ENCODE data around the gene KCNK1. TPM values are rescaled to one million over a fixed set of nuclear protein-coding genes. Genes with fewer than 3 reads are reported as not detected.

Gene KCNK1
- total RNA-seq, 2 experiments from 2014 or later: 0.21 to 0.44 TPM

- peaks cover 6% of the 10 kb centered on the region for H3K27me3 Mint-ChIP-seq (ENCODE audit: low read depth)
- H3K9me3 Mint-ChIP-seq: no peaks in the 10 kb centered on the region
- H3K27ac Mint-ChIP-seq: no peak overlapping the region
- H3K4me3 Mint-ChIP-seq: no peak overlapping the region
- no peaks in the 10 kb centered on the region for H3K36me3 Mint-ChIP-seq (ENCODE audit: low read depth)
- no peak for DNase-seq
- intact Hi-C loops (cut with micrococcal nuclease): no loop called here
- H3K4me1 Mint-ChIP-seq (ENCODE audit: low read depth): peaks cover 3% of the 10 kb centered on the region
- CTCF ChIA-PET: no interaction called here
Observed at GRCh38 chr1:233587958-233588799, 25.7 kb upstream of the KCNK1 start.

- no peaks in the 10 kb centered on the region for H3K36me3 Mint-ChIP-seq (ENCODE audit: low read depth)
- H3K27me3 Mint-ChIP-seq (ENCODE audit: low read depth): peaks cover 18% of the 10 kb centered on the region
- intact Hi-C loops (cut with micrococcal nuclease): no loop called here
- no peak overlapping the region for H3K27ac Mint-ChIP-seq
- CTCF ChIA-PET: no interaction called here
- DNase-seq: no peak
- no peaks in the 10 kb centered on the region for H3K9me3 Mint-ChIP-seq
- no peak overlapping the region for H3K4me3 Mint-ChIP-seq
- H3K4me1 Mint-ChIP-seq (ENCODE audit: low read depth): peaks cover 24% of the 10 kb centered on the region
Observed at GRCh38 chr1:233597489-233597901, 16.4 kb upstream of the KCNK1 start.

GRCh38 chr1:233598891-233599541 lies 14.9 kb upstream of the KCNK1 start:
- CTCF ChIA-PET: no interaction called here
- intact Hi-C loops (cut with micrococcal nuclease): no loop called here
- no peaks in the 10 kb centered on the region for H3K9me3 Mint-ChIP-seq
- H3K4me3 Mint-ChIP-seq: no peak overlapping the region
- peak; percentile 47 for DNase-seq
- peaks cover 24% of the 10 kb centered on the region for H3K4me1 Mint-ChIP-seq (ENCODE audit: low read depth)
- peak overlapping the region; percentile 23 for H3K27ac Mint-ChIP-seq
- H3K36me3 Mint-ChIP-seq (ENCODE audit: low read depth): no peaks in the 10 kb centered on the region
- peaks cover 18% of the 10 kb centered on the region for H3K27me3 Mint-ChIP-seq (ENCODE audit: low read depth)

- H3K4me1 Mint-ChIP-seq (ENCODE audit: low read depth): peaks cover 24% of the 10 kb centered on the region
- H3K27ac Mint-ChIP-seq: no peak overlapping the region
- CTCF ChIA-PET: no interaction called here
- peaks cover under 1% of the 10 kb centered on the region for H3K9me3 Mint-ChIP-seq
- H3K27me3 Mint-ChIP-seq (ENCODE audit: low read depth): peaks cover 19% of the 10 kb centered on the region
- no peak overlapping the region for H3K4me3 Mint-ChIP-seq
- no peak for DNase-seq
- intact Hi-C loops (cut with micrococcal nuclease): no loop called here
- H3K36me3 Mint-ChIP-seq (ENCODE audit: low read depth): no peaks in the 10 kb centered on the region
Observed at GRCh38 chr1:233599542-233600073, 14.3 kb upstream of the KCNK1 start.

- Mint-ChIP-seq H3K27me3 (ENCODE audit: low read depth) (peaks cover 17% of the 10 kb centered on the region), H3K27ac (no peak overlapping the region), H3K4me3 (no peak overlapping the region), H3K36me3 (ENCODE audit: low read depth) (no peaks in the 10 kb centered on the region), H3K9me3 (peaks cover 1% of the 10 kb centered on the region), H3K4me1 (ENCODE audit: low read depth) (peaks cover 24% of the 10 kb centered on the region)
- CTCF ChIA-PET: no interaction called here
- intact Hi-C loops (cut with micrococcal nuclease): no loop called here
- no peak for DNase-seq
Observed at GRCh38 chr1:233600488-233600887, 13.4 kb upstream of the KCNK1 start.

- intact Hi-C loops (cut with micrococcal nuclease): no loop called here
- Mint-ChIP-seq H3K4me3 (no peak overlapping the region), H3K9me3 (peaks cover 1% of the 10 kb centered on the region), H3K4me1 (ENCODE audit: low read depth) (peaks cover 19% of the 10 kb centered on the region), H3K36me3 (ENCODE audit: low read depth) (no peaks in the 10 kb centered on the region), H3K27me3 (ENCODE audit: low read depth) (peaks cover 18% of the 10 kb centered on the region), H3K27ac (no peak overlapping the region)
- CTCF ChIA-PET: no interaction called here
- no peak for DNase-seq
Observed at GRCh38 chr1:233603478-233603877, 10.4 kb upstream of the KCNK1 start.

GRCh38 chr1:233605205-233605604 lies 8.7 kb upstream of the KCNK1 start:
- CTCF ChIA-PET: no interaction called here
- H3K27ac Mint-ChIP-seq: no peak overlapping the region

GRCh38 chr1:233606813-233607212 lies 7.1 kb upstream of the KCNK1 start:
- no peak for DNase-seq
- H3K36me3 Mint-ChIP-seq (ENCODE audit: low read depth): no peaks in the 10 kb centered on the region
- peaks cover 1% of the 10 kb centered on the region for H3K9me3 Mint-ChIP-seq
- H3K27ac Mint-ChIP-seq: no peak overlapping the region
- CTCF ChIA-PET: no interaction called here
- H3K27me3 Mint-ChIP-seq (ENCODE audit: low read depth): peaks cover 22% of the 10 kb centered on the region
- intact Hi-C loops (cut with micrococcal nuclease): no loop called here
- H3K4me1 Mint-ChIP-seq (ENCODE audit: low read depth): no peaks in the 10 kb centered on the region
- no peak overlapping the region for H3K4me3 Mint-ChIP-seq

More at GRCh38 chr1:233605205-233605604, 8.7 kb upstream of the KCNK1 start:
- intact Hi-C loops (cut with micrococcal nuclease): no loop called here
- no peak for DNase-seq
- H3K4me1 Mint-ChIP-seq (ENCODE audit: low read depth): peaks cover 6% of the 10 kb centered on the region
- peaks cover 21% of the 10 kb centered on the region for H3K27me3 Mint-ChIP-seq (ENCODE audit: low read depth)
- H3K4me3 Mint-ChIP-seq: no peak overlapping the region
- peaks cover 1% of the 10 kb centered on the region for H3K9me3 Mint-ChIP-seq
- H3K36me3 Mint-ChIP-seq (ENCODE audit: low read depth): no peaks in the 10 kb centered on the region

GRCh38 chr1:233607252-233608119 lies 6.4 kb upstream of the KCNK1 start:
- no peak overlapping the region for H3K4me3 Mint-ChIP-seq
- H3K9me3 Mint-ChIP-seq: peaks cover 1% of the 10 kb centered on the region
- no peaks in the 10 kb centered on the region for H3K4me1 Mint-ChIP-seq (ENCODE audit: low read depth)
- H3K36me3 Mint-ChIP-seq (ENCODE audit: low read depth): no peaks in the 10 kb centered on the region
- intact Hi-C loops (cut with micrococcal nuclease): no loop called here
- H3K27me3 Mint-ChIP-seq (ENCODE audit: low read depth): peaks cover 26% of the 10 kb centered on the region
- no peak for DNase-seq
- H3K27ac Mint-ChIP-seq: no peak overlapping the region
- CTCF ChIA-PET: no interaction called here

GRCh38 chr1:233608988-233609387 lies 4.9 kb upstream of the KCNK1 start:
- Mint-ChIP-seq H3K4me1 (ENCODE audit: low read depth) (peaks cover 2% of the 10 kb centered on the region), H3K36me3 (ENCODE audit: low read depth) (no peaks in the 10 kb centered on the region), H3K27ac (no peak overlapping the region), H3K4me3 (no peak overlapping the region), H3K27me3 (ENCODE audit: low read depth) (peaks cover 36% of the 10 kb centered on the region), H3K9me3 (peaks cover 1% of the 10 kb centered on the region)
- DNase-seq: no peak
- intact Hi-C loops (cut with micrococcal nuclease): no loop called here
- CTCF ChIA-PET: no interaction called here

GRCh38 chr1:233609926-233610325 lies 4.0 kb upstream of the KCNK1 start:
- Mint-ChIP-seq H3K36me3 (ENCODE audit: low read depth) (no peaks in the 10 kb centered on the region), H3K27ac (no peak overlapping the region), H3K4me1 (ENCODE audit: low read depth) (peaks cover 5% of the 10 kb centered on the region), H3K4me3 (no peak overlapping the region), H3K9me3 (no peaks in the 10 kb centered on the region), H3K27me3 (ENCODE audit: low read depth) (peaks cover 38% of the 10 kb centered on the region)
- intact Hi-C loops (cut with micrococcal nuclease): no loop called here
- DNase-seq: no peak
- CTCF ChIA-PET: no interaction called here

GRCh38 chr1:233610628-233611027 lies 3.3 kb upstream of the KCNK1 start:
- Mint-ChIP-seq H3K27ac (no peak overlapping the region), H3K36me3 (ENCODE audit: low read depth) (no peaks in the 10 kb centered on the region), H3K4me1 (ENCODE audit: low read depth) (peaks cover 5% of the 10 kb centered on the region), H3K27me3 (ENCODE audit: low read depth) (peaks cover 45% of the 10 kb centered on the region), H3K4me3 (no peak overlapping the region), H3K9me3 (no peaks in the 10 kb centered on the region)
- no peak for DNase-seq
- CTCF ChIA-PET: no interaction called here
- intact Hi-C loops (cut with micrococcal nuclease): no loop called here

Measured in activated naive CD4-positive, alpha-beta T cell treated with anti-CD3 and anti-CD28 coated beads for 36 hours (primary cell).